Fibroblast of gingiva (primary cell): ENCODE data around the gene DIP2A.
"Not testable (repeated sequence)": the region's sequence is repeated elsewhere in the genome, so short reads cannot be mapped to it uniquely, and the experiment has no call there.

Experiments used
- DNase-seq: peaks from one replicate; pipeline ENCODE4 v3.0.0-alpha.2; 2011; ENCODE audit warnings: low read depth

The DIP2A gene

GRCh38 chr21:46555225-46555617 is 96.5 kb downstream of the DIP2A start:
- no peak for DNase-seq

- DNase-seq: no peak
Measured at GRCh38 chr21:46555678-46556077, 97.0 kb downstream of the DIP2A start.

GRCh38 chr21:46556802-46557201 is 98.1 kb downstream of the DIP2A start:
- no peak for DNase-seq

GRCh38 chr21:46557469-46557868 is 98.8 kb downstream of the DIP2A start:
- no peak for DNase-seq

GRCh38 chr21:46557919-46558392 is 99.3 kb downstream of the DIP2A start:
- DNase-seq: no peak

GRCh38 chr21:46559291-46559983 is 100.7 kb downstream of the DIP2A start:
- DNase-seq: no peak

- DNase-seq: no peak
Measured at GRCh38 chr21:46560568-46561444, 102.1 kb downstream of the DIP2A start.

GRCh38 chr21:46561445-46562090 is 102.9 kb downstream of the DIP2A start:
- DNase-seq: no peak

- no peak for DNase-seq
Measured at GRCh38 chr21:46562472-46562871, 103.8 kb downstream of the DIP2A start.

- no peak for DNase-seq
Measured at GRCh38 chr21:46562964-46563607, 104.4 kb downstream of the DIP2A start.

- peak; percentile 28 for DNase-seq
Measured at GRCh38 chr21:46564391-46564790, 105.7 kb downstream of the DIP2A start.

- no peak for DNase-seq
Measured at GRCh38 chr21:46567348-46567747, 108.7 kb downstream of the DIP2A start.

- no peak for DNase-seq
Measured at GRCh38 chr21:46568562-46568961, 109.9 kb downstream of the DIP2A start.

- peak; percentile 44 for DNase-seq
Measured at GRCh38 chr21:46569081-46569480, 110.4 kb downstream of the DIP2A start.

GRCh38 chr21:46570119-46570518 is 111.4 kb downstream of the DIP2A start:
- DNase-seq: no peak

- DNase-seq: no peak
Measured at GRCh38 chr21:46570631-46571030, 111.9 kb downstream of the DIP2A start.

- no peak for DNase-seq
Measured at GRCh38 chr21:46572850-46573249, 114.2 kb downstream of the DIP2A start.

- DNase-seq: not testable (repeated sequence)
Measured at GRCh38 chr21:46577786-46578185, 119.1 kb downstream of the DIP2A start.

- DNase-seq: not testable (repeated sequence)
Measured at GRCh38 chr21:46579394-46579793, 120.7 kb downstream of the DIP2A start.

- DNase-seq: no peak
Measured at GRCh38 chr21:46581780-46582307, 123.2 kb downstream of the DIP2A start.

GRCh38 chr21:46585191-46585953 is 126.7 kb downstream of the DIP2A start:
- no peak for DNase-seq
